ENCODE measurements around the gene RNU4-1. TPM values are rescaled to one million over a fixed set of nuclear protein-coding genes. Genes with fewer than 3 reads are reported as not detected.
"Not testable (repeated sequence)": the region's sequence is repeated elsewhere in the genome, so short reads cannot be mapped to it uniquely, and the experiment has no call there.

The RNU4-1 gene
- total RNA-seq, 1 donor from 2014 or later, result 3,997 TPM

DNA sequence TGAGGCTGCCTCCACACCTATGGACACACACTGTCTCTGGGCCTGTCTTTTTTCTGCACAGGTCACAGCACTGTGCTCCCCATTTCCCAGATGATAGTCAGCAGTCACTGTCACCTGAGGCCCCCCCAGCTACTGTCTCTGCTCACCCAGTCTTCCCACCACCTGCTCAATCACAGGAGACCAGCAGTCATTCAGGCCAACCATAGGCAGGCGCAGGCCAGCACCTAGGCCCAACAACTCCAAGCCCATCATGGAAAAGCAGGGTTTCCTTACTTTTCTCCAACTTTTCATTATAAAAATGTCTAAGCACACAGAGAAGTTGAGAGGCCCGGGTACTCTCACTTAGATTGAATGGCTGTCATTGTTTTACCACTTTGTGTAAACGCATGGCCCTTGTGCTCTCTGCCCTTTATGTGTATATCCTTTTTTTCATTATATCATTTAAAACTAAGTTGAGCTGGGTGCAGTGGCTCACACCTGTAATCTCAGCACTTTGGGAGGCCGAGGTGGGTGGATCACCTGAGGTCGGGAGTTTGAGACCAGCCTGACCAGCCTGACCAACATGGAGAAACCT, 34.6 kb downstream of the RNU4-1 start:
- Mint-ChIP-seq H3K27me3 (peaks cover 40% of the 10 kb centered on the region), H3K9me3 (no peaks in the 10 kb centered on the region), H3K4me1 (peaks cover 23% of the 10 kb centered on the region), H3K27ac (no peak overlapping the region), H3K36me3 (ENCODE audit: low read depth) (no peaks in the 10 kb centered on the region), H3K4me3 (no peak overlapping the region)
- POLR2A ChIA-PET, result interaction anchor here (1.5 kb wide), 1 partner anchor 33 kb away, joined by 6 read pairs; the partner anchor contains the start of gene RNU4-2
- TF ChIP-seq, protein P1, sequence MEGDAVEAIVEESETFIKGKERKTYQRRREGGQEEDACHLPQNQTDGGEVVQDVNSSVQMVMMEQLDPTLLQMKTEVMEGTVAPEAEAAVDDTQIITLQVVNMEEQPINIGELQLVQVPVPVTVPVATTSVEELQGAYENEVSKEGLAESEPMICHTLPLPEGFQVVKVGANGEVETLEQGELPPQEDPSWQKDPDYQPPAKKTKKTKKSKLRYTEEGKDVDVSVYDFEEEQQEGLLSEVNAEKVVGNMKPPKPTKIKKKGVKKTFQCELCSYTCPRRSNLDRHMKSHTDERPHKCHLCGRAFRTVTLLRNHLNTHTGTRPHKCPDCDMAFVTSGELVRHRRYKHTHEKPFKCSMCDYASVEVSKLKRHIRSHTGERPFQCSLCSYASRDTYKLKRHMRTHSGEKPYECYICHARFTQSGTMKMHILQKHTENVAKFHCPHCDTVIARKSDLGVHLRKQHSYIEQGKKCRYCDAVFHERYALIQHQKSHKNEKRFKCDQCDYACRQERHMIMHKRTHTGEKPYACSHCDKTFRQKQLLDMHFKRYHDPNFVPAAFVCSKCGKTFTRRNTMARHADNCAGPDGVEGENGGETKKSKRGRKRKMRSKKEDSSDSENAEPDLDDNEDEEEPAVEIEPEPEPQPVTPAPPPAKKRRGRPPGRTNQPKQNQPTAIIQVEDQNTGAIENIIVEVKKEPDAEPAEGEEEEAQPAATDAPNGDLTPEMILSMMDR (IDR thresholded peaks at IDR 0.05), result no peak
- no peak for DNase-seq
- CTCF ChIA-PET, result interaction anchor here (1.8 kb wide), 1 partner anchor 30 kb away, joined by 10 read pairs; no protein-coding TSS in a partner anchor
- intact Hi-C loops (cut with micrococcal nuclease), result no loop called here
- no peak for ATAC-seq (ENCODE audit: low read depth)

DNA sequence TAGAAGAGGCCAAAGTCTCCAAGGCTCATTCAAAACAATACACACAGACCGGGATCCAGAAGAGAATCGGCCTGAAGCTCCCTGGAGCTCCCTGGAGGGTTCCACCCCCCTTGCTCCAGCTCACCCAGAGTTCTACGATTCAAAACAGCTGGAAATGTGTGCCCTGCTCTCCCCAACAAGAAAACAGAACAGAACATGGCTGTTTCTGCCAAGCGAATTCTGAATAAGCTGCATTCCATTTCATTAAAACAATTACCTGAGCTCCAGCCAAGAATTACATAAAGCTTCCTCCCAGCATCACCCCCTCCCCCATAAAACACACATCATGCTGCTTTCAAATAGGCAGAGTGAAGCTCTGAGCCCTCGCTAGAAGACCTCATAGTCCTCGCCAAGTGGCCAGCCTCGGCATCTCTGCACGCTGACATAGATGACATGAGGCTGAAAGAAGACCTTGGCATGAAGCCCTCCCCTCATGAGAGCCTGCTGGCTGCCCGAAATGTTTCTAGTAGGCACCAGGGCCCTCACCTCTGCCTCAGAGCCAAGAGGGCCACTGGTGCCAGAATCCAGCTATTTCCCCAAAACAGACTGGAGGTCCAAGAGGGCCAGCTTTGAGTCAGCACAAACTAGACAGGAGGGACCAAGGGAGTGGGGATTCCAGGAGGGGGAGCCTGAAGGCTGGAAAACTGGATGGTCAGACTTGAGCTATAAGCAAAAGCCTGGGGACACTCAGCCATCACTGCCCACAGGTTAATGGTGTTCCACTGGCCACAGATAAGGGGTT, 35.8 kb downstream of the RNU4-1 start:
- H3K4me3 Mint-ChIP-seq, result no peak overlapping the region

DNA sequence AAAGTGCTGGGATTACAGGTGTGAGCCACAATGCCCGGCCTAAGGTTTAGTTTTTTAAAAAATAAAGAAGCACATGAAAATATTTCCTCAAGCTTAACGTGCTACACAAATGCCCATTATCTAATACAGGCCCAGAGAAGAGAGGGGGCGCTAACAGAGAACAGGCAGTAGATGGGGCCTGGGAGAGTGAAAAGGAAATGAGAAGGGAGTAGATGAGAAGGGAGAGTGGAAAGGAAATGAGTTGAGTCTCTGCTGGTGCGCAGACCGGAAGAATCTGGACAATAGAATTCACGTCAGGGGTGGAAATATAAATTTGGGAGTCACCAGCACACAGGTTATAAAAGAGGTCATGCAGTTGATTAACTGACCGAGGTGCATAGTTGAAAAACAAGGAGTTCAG, 38.2 kb downstream of the RNU4-1 start:
- H3K27me3 Mint-ChIP-seq, result peaks cover 36% of the 10 kb centered on the region
- H3K4me3 Mint-ChIP-seq, result no peak overlapping the region
- no peak overlapping the region for H3K27ac Mint-ChIP-seq
- intact Hi-C loops (cut with micrococcal nuclease), result no loop called here
- TF ChIP-seq, protein P1 (IDR thresholded peaks at IDR 0.05), result no peak
- H3K36me3 Mint-ChIP-seq (ENCODE audit: low read depth), result no peaks in the 10 kb centered on the region
- DNase-seq, result no peak
- ATAC-seq (ENCODE audit: low read depth), result no peak
- peaks cover 48% of the 10 kb centered on the region for H3K4me1 Mint-ChIP-seq
- ChIA-PET CTCF (interaction anchor here (1.9 kb wide), 2 partner anchors 11 to 27 kb away, joined by 8 to 11 read pairs; partner anchors contain the start of gene PXN), POLR2A (interaction anchor here (0.6 to 3.0 kb wide), 4 partner anchors 11 to 266 kb away, joined by 4 to 17 read pairs (median 4); partner anchors contain the start of genes PXN and RPLP0)
- no peaks in the 10 kb centered on the region for H3K9me3 Mint-ChIP-seq

More for the DNA sequence above, 35.8 kb downstream of the RNU4-1 start:
- Mint-ChIP-seq H3K9me3 (no peaks in the 10 kb centered on the region), H3K27me3 (peaks cover 40% of the 10 kb centered on the region), H3K36me3 (ENCODE audit: low read depth) (no peaks in the 10 kb centered on the region), H3K4me1 (peaks cover 29% of the 10 kb centered on the region), H3K27ac (no peak overlapping the region)
- DNase-seq, result no peak
- intact Hi-C loops (cut with micrococcal nuclease), result no loop called here
- TF ChIP-seq, protein P1 (IDR thresholded peaks at IDR 0.05), result no peak
- ATAC-seq (ENCODE audit: low read depth), result no peak
- POLR2A ChIA-PET, result interaction anchor here (0.6 to 1.7 kb wide), 2 partner anchors 34 to 69 kb away, joined by 4 to 9 read pairs; partner anchors contain the start of gene RNU4-2
- CTCF ChIA-PET, result interaction anchor here (1.1 to 1.8 kb wide), 3 partner anchors 9 to 31 kb away, joined by 3 to 10 read pairs (median 10); partner anchors contain the start of gene PXN

DNA sequence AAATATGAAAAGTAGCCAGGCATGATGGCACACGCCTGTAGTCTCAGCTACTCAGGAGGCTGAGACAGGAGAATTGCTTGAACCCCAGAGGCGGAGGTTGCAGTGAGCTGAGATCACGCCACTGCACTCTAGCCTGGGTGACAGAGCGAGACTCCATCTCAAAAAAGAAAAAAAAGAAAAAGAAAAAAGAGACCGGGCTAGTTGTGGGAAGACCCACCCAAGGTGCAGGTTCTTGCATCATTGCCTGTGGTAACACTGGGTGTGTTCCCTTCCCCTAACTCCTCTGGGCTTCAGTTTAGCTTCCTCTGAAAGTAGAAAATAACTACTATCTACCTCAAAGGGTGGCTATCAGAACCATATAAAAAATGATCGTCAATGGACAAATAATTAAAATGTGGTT, 39.7 kb downstream of the RNU4-1 start:
- CTCF ChIA-PET, result interaction anchor here (1.9 kb wide), 2 partner anchors 12 to 25 kb away, joined by 8 to 11 read pairs; partner anchors contain the start of gene PXN
- intact Hi-C loops (cut with micrococcal nuclease), result loop anchor here (1.0 kb wide), 1 partner anchor 9 kb away; no protein-coding TSS in a partner anchor
- peaks cover 42% of the 10 kb centered on the region for H3K27me3 Mint-ChIP-seq
- peak overlapping the region; percentile 46 for H3K27ac Mint-ChIP-seq
- POLR2A ChIA-PET, result interaction anchor here (1.1 to 3.0 kb wide), 7 partner anchors 9 to 52 kb away, joined by 3 to 17 read pairs (median 6); partner anchors contain the start of genes PXN, RNU4-1, RNU4-2 and RPLP0
- DNase-seq; H3K9me3 Mint-ChIP-seq; H3K36me3 Mint-ChIP-seq (ENCODE audit: low read depth): not testable (repeated sequence)
- peak; percentile 42 for ATAC-seq (ENCODE audit: low read depth)
- H3K4me1 Mint-ChIP-seq, result peaks cover 56% of the 10 kb centered on the region
- H3K4me3 Mint-ChIP-seq, result peak overlapping the region; percentile 63

DNA sequence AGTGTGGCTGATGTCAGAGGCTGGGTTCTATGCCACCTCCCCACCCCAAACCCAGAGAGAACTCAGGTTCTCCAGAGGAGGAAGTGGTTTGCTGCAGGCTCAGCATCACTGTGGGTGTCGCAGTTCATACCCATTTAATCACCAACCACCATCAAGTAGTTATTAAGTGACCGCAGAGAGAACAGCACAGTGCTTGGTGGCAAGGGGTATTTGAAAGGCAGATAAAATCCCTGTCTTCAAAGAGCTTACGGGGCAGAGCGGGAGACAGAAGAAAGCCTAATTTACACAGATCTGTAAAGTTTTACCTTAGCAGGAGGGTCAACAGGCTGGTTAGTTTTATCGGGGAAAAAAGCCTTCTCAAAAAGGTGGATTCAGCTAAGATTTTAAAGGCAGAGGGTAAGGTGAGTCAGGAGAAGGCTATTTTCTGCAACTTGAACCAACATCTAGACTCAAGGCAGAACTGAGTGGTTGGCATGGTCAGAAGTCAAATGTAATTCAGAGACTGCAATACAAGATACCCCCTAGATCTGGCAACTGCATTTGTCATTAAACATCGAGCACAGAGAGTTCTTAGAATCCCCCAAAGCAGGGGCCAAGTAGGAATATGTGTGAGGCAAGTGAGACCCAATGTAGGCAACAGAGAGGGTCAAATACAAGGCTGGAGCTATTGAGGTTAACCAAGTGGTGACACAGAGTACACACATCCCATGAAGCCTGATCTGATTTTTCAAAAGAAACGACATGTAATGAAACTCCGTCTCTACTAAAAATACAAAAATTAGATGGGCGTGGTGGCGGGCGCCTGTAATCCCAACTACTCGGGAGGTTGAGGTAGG, 40.7 kb downstream of the RNU4-1 start:
- intact Hi-C loops (cut with micrococcal nuclease), result no loop called here

DNA sequence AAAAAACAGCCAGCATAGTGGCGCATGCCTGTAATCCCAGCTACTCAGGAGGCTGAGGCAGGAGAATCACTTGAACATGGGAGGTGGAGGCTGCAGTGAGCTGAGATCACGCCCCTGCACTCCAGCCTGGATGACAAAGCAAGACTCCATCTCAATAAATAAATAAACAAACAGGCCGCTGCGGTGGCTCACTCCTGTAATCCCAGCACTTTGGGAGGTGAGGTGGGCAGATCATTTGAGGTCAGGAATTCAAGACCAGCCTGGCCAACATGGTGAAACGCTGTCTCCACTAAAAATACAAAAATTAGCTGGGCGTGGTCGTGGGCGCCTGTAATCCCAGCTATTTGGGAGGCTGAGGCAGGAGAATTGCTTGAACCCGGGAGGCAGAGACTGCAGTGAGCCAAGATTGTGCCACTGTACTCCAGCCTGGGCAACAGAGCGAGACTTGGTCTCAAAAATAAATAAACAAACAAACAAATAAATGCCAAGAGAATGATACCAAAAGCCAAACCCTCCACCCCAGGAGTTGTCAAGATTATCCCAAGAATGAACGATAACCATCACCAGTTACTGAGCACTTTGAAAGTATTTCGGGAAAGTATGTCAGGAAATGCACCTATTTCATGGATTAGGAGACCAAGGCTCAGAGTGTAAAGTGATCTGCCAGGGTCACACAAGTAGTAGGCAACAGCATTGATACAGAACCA, 41.5 kb downstream of the RNU4-1 start:
- H3K9me3 Mint-ChIP-seq; ATAC-seq (ENCODE audit: low read depth); DNase-seq; H3K36me3 Mint-ChIP-seq (ENCODE audit: low read depth); H3K27ac Mint-ChIP-seq: not testable (repeated sequence)
- peak overlapping the region; percentile 39 for H3K4me3 Mint-ChIP-seq
- peaks cover 39% of the 10 kb centered on the region for H3K27me3 Mint-ChIP-seq
- peaks cover 56% of the 10 kb centered on the region for H3K4me1 Mint-ChIP-seq
- ChIA-PET CTCF (interaction anchor here (2.5 kb wide), 1 partner anchor 24 kb away, joined by 12 read pairs; no protein-coding TSS in a partner anchor), POLR2A (interaction anchor here (0.6 to 3.8 kb wide), 7 partner anchors 12 to 131 kb away, joined by 4 to 47 read pairs (median 17); partner anchors contain the start of genes PXN, RNU4-1, RNU4-2 and RPLP0)
- intact Hi-C loops (cut with micrococcal nuclease), result loop anchor here (2.0 kb wide), 1 partner anchor 19 kb away; no protein-coding TSS in a partner anchor

More for the DNA sequence above, 40.7 kb downstream of the RNU4-1 start:
- POLR2A ChIA-PET, result interaction anchor here (1.1 to 3.0 kb wide), 6 partner anchors 9 to 51 kb away, joined by 3 to 17 read pairs (median 8); partner anchors contain the start of genes RNU4-1, RNU4-2 and RPLP0
- Mint-ChIP-seq H3K27me3 (peaks cover 40% of the 10 kb centered on the region), H3K4me3 (peak overlapping the region; percentile 39), H3K4me1 (peaks cover 56% of the 10 kb centered on the region), H3K9me3 (no peaks in the 10 kb centered on the region), H3K27ac (no peak overlapping the region), H3K36me3 (ENCODE audit: low read depth) (no peaks in the 10 kb centered on the region)
- DNase-seq (no peak), ATAC-seq (ENCODE audit: low read depth) (peak; percentile 77)
- TF ChIP-seq, protein P1 (IDR thresholded peaks at IDR 0.05), result no peak
- CTCF ChIA-PET, result no interaction called here

All from activated B cell treated with CpG ODN at 0.5 μM for 24 hours (primary cell).